Measurements from ENCODE around the gene BRICD5.

BRICD5 gene

GRCh38 chr16:2213817-2214718 lies 3.4 kb upstream of the BRICD5 start:
- TF ChIP-seq CTCF (conservative IDR thresholded peaks at IDR 0.05; ENCODE audit: control insufficient read depth, insufficient read depth, low read depth, low read length), result no peak
- no peak for DNase-seq (ENCODE audit: low read depth)
- peak overlapping the region; percentile 69 for H3K4me3 ChIP-seq (ENCODE audit: control insufficient read depth, low read depth, low read length)

- no peak for DNase-seq (ENCODE audit: low read depth)
- H3K4me3 ChIP-seq (ENCODE audit: control insufficient read depth, low read depth, low read length), result peak overlapping the region; percentile 69
- TF ChIP-seq CTCF (conservative IDR thresholded peaks at IDR 0.05; ENCODE audit: control insufficient read depth, insufficient read depth, low read depth, low read length), result no peak
These were observed 2.0 kb upstream of the BRICD5 start for GRCh38 chr16:2212362-2213324.

- no peak for TF ChIP-seq CTCF (conservative IDR thresholded peaks at IDR 0.05; ENCODE audit: control insufficient read depth, insufficient read depth, low read depth, low read length)
- no peak for DNase-seq (ENCODE audit: low read depth)
- no peak overlapping the region for H3K4me3 ChIP-seq (ENCODE audit: control insufficient read depth, low read depth, low read length)
These were observed 1.3 kb upstream of the BRICD5 start for GRCh38 chr16:2211923-2212347.

GRCh38 chr16:2210009-2210332 lies 692 bp downstream of the BRICD5 start:
- TF ChIP-seq CTCF (conservative IDR thresholded peaks at IDR 0.05; ENCODE audit: control insufficient read depth, insufficient read depth, low read depth, low read length), result no peak
- DNase-seq (ENCODE audit: low read depth), result no peak
- no peak overlapping the region for H3K4me3 ChIP-seq (ENCODE audit: control insufficient read depth, low read depth, low read length)

GRCh38 chr16:2209258-2210008 lies 1.2 kb downstream of the BRICD5 start:
- DNase-seq (ENCODE audit: low read depth), result no peak
- TF ChIP-seq CTCF (conservative IDR thresholded peaks at IDR 0.05; ENCODE audit: control insufficient read depth, insufficient read depth, low read depth, low read length), result no peak
- H3K4me3 ChIP-seq (ENCODE audit: control insufficient read depth, low read depth, low read length), result no peak overlapping the region

- TF ChIP-seq CTCF (conservative IDR thresholded peaks at IDR 0.05; ENCODE audit: control insufficient read depth, insufficient read depth, low read depth, low read length), result no peak
- no peak overlapping the region for H3K4me3 ChIP-seq (ENCODE audit: control insufficient read depth, low read depth, low read length)
- no peak for DNase-seq (ENCODE audit: low read depth)
These were observed 1.9 kb downstream of the BRICD5 start for GRCh38 chr16:2208772-2209171.

Measured in fibroblast of mammary gland (primary cell).